HG03439 (cell line): ENCODE data around the gene GGA2.
"Not testable (repeated sequence)": the region's sequence is repeated elsewhere in the genome, so short reads cannot be mapped to it uniquely, and the experiment has no call there.

ENCODE experiments used
- ATAC-seq: cut with Tn5 transposase; IDR thresholded peaks from one replicate; pipeline ENCODE4 v1.9.1; 2021; ENCODE audit warnings: mild to moderate bottlenecking, moderate library complexity; ENCODE audit not compliant: unreplicated experiment

GGA2 gene

DNA sequence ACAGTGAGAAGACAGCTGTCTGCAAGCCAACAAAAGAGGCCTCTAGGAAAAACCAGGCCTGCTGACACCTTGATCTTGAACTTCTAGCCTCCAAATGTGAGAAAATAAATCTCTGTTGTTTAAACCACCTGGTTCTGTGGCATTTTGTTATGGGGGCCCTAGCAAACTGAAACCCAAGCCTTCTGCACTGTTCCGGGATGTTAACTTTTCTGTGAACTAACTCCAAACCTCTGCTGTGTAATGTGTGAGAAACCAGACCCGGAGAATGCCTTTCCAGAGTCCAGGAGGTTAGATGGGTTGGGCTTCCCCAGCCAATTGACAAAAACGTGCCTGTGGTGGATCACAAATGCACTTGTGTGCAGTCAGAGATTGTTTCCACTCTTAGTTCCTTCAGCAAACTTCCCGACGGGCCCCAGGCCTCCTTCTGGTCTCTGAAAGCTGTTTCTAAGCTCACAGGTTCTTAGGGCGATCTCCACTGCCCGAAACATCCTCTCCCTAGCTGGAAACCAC lies 13.6 kb upstream of the GGA2 start:
- ATAC-seq, result no peak

DNA sequence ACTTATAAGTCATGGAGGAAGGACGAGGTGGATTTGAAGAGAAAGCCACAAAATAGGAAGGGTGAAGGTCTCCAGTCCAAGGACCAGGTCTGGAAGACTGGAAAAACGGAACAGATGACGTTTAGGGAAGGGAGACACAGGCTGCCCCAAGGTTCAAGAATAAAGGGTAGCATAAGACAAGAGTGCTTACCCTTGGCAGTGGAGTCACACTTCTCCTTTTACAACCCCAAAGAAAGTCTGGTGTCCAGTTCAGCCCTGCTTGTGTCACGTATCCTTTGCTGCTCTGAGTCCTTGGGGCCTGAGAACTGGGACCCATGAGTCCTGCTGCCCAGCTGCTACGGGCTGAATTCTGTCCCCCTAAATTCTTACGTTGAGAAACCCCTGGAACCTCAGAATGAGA lies 13.0 kb upstream of the GGA2 start:
- ATAC-seq, result no peak

DNA sequence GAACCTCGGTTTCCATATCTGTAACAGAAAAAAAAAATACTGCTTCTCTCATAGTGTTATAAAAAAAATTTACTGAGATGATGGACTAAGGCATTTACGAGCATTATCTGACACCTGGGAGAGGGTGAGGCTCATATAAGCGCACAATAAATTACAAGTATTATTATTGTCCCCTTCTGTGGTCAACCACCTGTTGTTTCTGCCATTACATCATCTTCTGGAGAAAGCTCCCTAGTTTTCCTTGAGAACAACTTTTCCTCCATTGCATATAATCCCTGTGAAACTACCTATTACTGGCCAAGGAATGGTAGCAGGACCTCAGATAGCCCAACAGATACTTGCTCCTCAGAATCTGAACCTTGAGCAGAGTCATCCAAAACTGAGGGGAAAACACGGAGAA lies 11.7 kb upstream of the GGA2 start:
- ATAC-seq, result no peak

DNA sequence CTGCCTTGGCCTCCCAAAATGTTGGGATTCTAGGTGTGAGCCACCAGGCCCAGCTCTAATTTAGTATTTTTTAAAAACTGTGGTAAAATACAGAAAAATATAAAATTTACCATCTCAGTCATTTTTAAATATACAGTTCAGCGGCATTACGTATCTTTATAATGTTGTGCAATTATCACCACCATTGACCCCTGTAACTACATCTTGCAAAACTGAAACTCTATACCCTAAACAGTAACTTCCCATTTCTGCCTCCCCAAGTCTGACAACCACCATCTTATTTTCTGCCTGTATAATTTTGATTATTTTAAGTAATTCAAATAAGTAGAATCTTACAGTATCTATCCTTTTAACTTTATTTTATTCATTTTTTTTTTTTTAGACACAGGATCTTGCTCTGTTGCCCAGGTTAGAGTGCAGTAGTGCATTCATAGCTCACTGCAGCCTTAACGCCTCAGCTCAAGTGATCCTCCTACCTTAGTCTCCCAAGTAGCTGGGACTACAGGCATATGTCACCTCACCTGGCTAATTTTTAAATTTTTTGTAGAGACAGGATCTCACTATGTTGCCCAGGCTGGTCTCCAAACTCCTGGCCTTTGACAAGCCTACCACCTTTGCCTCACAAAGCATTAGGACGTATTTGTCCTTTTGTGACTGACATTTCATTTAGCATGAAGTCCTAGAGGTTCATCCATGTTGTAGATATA lies 10.9 kb upstream of the GGA2 start:
- ATAC-seq, result no peak

DNA sequence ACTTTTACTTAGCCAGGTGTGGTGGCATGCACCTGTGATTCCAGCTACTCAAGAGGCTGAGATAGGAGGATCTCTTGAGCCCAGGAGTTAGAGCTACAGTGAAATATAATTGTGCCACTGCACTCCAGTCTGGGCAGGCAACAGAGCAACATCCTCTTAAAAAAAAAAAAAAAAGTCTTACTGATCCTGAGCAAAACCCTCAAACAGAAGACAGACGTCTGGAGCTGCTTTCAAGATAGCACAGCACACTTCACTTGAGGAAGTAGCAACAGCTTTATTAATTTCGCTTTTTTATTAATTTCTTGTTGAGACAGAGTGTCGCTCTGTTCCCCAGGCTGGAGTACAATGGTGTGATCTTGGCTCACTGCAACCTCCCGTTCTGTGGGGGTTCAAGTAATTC lies 10.2 kb upstream of the GGA2 start:
- ATAC-seq, result no peak

DNA sequence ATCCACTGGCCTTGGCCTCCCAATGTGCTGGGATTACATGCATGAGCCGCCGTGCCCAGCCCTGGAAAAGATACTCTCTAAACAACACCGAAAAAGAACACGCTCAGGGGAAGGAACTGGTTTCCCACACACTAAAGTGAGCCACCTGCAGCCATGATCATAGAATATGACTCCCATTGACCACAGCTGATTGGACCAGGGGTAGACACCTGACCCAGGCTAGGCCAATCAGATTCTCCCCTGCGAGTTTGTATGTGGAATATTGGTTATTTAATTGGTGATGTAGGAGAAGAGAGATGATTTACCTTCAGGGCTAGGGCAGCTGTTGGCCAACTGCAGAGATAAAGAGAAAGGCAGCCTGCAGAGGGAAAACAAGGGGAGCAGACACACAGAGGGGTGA lies 9.0 kb upstream of the GGA2 start:
- ATAC-seq, result no peak

DNA sequence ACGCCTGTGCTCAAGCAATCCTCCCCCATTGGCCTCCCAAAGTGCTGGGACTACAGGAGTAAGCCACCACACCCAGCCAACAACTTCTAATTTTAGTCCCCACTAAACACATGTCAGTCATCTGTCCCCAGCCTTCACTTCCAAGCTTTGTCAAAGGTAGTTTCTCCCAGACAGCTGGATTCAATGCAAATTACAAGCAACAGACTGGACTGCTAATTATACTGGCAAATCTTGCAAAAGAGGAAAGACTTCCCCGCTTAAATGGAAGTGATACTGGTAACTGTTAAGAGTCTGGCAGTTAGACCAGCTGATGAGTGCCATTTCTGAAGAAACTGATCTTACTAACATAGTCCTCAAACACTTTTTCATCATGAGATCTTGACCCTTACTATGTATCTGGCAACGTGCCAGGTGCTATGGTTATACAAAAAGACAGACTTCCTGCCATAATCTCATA lies 8.2 kb upstream of the GGA2 start:
- no peak for ATAC-seq

DNA sequence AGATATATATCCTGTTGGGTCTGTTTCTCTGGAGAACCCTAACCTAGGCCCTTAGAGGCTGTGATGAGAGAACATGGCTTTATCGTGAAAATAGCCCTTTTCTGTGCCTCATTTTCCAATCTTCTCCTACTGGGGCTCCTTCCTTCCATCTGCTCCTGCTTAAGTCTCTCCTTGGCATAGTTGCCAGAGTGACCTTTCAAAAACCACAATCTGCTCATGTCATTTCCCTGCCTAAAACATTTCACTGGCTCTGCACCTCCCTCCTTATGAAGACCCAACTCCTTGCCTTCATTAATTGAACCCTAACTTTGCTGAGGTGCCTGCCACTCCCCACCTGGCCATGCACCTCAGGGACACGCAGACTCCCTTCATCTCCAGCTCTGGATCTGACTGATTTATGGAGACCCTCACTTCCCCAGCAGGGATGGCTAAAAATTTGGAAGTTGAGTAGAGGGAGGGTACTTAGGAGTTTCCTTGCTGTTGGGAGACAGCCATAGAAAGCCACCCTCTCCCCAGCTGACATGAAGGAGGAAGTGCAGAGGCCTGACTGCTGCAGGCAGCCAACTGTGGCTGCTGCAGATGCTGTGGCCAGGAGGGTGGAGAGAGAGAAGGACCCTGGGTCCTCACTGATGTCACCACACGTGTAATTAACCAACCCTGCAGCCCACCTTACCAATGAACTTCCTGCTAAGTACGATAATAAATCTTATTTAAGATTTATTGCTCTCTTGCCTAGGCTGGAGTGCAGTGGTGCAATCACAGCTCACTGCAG lies 6.3 kb upstream of the GGA2 start:
- no peak for ATAC-seq

DNA sequence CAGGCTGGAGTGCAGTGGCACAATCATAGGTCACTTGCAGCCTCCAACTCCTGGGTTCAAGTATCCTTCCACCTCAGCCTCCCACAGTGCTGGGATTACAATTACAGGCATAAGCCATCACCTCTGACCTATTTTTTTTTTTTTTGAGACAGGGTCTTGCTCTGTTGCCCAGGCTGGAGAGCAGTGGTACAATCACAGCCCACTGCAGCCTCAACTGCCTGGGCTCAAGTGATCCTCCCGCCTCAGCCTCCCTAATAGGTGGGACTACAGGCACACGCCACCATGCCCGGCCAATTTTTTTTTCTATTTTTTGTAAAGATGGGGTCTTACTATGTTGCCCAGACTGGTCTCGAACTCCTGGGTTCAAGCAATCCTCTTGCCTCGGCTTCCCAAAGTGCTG lies 5.6 kb upstream of the GGA2 start:
- no peak for ATAC-seq

DNA sequence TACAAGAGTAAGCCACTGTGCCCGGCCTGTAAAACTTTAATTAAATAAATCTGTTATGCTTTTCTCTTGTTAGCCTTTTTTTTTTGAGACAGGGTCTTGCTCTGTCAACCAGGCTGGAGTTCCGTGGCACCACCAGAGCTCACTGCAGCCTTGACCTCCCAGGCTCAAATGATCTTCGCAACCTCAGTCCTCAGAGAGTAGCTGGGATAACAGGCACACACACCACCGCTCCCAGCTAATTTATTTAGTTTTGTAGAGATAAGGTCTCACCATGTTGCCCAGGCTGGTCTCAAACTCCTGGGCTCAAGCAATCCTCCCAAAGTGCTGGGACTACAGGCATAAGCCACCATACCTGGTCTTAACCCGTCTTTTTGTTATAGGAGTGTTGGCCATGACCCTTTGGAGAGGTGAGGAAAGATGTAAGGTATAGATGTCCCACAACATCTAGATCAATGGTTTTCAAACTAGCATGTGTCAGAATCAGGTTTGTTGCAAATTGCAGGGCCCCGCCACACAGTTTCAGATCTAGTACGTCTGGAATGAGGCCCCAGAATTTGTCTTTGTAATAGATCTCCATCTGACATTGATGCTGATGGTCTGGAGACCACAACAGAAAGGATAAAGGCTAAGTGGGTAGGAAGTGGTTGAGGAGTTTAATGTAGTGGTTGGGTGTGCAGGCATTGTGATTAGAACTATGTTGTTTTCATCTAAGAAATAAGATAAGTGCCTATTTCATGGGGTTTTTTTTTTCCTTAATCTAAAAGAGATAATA lies 4.3 kb upstream of the GGA2 start:
- no peak for ATAC-seq

DNA sequence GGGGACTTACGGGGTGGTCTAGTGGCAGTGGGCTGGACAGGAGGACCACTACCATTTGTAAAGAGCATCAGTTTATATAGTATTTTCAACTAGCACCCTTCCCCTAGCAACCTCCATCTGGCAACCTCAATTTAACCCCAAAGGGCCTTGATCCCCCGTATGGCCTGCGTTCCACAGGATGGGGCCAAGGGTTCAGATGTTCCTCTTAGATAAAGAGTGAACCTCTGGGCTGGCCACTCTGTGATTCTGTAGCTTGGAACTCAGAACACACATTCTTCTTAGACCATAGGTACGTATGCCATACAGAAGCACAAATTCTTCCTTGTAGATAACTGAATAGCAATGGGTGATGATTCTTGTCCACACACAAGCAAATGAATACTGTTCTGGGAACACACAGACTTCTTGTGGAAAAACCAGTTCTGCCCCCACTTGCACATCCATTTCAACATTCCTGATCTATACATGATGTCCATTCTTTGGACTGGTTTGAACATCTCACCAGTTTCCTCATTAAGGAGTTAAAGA lies 1.9 kb upstream of the GGA2 start:
- ATAC-seq, result no peak

DNA sequence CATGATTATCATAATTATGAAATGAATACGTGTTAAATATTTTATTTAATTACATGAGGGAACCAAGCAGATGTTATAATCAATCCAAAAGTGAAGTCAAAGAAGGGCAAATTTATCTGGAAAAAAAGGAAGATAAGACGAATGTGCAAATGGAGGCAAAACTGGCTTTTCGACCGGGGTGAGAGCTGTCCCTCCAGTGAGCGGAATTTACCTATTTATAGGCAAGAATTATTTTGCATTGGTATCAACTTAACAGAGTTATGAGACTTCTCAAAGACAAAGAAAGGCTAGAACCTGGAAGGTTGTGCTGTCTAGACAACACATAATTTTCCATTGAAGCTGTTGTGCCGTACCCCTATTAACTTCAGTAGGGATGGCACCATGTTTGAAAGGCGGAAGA lies 1.4 kb upstream of the GGA2 start:
- ATAC-seq, result no peak

DNA sequence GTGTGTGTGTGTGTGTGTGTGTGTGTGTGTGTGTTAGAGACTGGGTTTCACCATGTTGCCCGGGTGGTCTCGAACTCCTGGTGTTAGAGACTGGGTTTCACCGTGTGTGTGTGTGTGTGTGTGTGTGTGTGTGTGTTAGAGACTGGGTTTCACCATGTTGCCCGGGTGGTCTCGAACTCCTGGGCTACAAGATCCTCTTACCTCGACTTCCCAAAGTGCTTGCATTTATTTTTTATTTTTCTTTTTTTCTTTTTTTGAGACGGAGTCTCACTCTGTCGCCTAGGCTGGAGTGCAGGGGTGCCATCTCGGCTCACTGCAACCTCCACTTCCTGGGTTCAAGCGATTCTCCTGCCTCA lies 599 bp upstream of the GGA2 start:
- ATAC-seq, result not testable (repeated sequence)

DNA sequence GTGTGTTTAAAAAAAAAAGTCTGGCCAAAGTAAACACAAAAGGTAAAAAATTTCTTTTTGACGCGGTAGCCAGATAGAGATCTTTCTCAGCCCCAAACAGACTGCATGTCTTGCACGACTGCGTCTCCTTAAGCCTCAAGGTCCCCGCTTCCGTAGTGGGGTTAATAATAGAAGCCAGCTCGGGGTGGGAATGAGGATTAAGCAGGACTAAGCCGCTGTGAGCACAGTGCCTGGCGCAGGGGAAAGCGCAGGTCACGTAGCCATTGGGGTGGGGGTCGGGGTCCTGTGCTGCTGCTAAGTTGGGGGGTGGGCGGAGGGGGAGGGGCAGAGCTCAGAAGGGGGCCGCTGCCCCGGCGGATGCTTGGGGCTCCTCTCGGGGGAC lies 521 bp downstream of the GGA2 start:
- peak; percentile 12 for ATAC-seq

DNA sequence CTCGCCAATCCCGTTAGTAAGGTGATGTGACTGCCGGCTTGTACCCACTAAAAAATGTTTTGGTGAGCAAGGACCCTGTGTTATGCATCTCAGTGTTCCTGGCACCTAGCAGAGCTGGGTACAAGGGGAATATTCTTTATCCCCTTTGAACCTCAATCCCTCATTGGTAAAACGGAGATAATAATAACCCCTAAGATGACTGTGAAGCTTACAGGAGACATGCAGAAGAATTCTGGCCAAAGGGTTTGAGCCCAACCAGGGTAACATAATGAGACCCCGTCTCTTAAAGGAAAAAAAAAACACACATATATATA lies 896 bp downstream of the GGA2 start:
- ATAC-seq, result no peak

DNA sequence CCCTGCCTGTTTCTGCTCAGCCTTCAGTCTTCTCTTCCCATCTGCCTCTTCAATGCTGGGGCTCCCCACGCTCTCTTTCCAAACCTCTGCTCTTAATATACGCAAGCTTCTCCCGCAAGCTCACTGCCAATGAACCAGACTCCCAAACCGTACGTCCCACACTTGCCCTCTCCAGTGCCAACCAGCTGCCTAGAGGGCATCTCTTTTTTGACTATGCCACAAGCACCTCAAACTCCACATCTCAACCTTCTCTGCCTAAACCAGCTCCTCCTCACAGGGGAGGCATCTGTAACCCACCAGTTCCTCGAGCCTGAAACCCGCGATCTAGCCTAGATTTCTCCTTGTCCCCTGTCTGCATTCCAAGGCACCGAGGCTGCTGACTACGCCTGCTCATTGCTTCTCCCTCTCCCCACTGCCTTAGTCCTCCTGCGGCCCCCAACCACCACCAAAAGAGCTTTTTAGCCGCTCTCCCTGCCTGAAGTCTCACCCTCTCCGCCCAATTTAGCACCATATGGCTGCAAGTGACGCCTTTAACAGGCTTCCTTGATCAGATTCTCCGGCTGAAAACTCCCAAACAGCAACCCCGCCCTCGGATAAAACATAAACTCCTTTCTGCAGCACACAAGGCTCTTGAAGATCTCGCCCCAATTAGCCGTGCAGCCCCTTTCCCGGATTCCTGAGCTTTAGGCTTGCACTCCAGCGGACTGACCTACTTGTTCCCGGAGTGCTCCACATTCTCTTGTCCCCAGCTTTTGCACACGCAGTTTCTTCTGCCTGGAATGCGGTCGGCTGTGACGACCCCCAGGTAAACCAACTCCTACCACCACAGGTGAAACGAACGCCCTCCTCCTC lies 1.5 kb downstream of the GGA2 start:
- ATAC-seq, result no peak

DNA sequence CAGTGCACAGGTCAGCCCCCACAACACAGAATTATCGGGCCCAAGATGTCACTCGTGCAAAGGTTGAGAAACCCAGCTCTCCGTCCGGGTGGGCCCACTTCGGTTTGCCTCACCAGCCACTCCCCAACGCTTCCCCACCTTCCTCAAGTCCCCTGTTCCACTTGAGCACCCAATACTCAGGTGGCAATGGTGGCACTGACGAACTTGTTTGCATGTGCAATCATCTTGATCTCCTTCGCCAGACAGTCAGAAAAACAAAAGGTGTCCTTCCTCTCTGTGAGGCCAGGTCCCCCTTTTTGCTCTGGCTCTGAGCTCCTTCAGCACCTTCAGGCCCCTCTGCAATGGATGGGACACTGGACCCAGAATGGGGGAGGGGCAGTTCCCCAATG lies 3.7 kb downstream of the GGA2 start:
- ATAC-seq, result no peak

DNA sequence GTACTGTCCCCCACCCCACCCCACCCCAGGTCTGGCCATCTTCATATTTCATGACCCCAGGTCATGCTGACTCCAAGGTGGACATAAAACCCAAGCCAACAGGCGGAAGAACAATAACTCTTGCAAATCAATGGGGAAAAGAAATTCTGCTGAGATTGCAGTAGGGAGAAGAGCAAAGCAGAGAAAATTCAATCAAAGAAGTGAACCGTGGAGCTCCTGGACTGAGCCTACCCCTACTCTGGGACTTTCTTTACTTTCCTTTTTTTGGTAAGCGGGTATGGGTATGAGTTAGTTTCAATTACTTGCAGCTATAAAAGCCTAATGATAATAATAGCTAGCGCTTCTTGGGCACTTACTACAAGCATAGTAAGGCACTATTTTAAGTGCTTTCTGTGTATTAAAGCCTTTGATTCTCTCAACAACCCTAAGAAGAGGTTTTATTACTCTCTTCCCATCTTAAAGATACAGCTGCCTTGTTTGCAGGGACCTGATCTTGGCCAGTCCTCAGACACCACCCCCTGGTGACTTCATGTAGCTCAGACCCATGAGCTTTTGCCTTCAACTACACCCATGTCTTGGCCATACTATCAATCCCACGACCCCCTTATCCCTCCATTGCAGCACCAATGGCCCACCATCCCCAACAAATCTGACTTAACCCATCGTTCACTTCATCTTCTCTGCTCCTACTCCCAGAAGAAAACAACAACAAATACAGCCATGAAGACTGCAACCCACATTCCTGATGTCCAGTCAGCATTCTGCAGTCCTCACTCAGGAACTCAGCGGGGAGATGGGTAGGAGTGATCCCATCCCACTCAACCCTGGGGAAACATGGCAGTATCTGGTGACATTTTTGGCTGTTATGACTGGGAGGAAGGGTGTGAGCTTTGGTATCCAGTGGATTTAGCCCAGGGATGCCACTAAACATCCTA lies 4.4 kb downstream of the GGA2 start:
- no peak for ATAC-seq

DNA sequence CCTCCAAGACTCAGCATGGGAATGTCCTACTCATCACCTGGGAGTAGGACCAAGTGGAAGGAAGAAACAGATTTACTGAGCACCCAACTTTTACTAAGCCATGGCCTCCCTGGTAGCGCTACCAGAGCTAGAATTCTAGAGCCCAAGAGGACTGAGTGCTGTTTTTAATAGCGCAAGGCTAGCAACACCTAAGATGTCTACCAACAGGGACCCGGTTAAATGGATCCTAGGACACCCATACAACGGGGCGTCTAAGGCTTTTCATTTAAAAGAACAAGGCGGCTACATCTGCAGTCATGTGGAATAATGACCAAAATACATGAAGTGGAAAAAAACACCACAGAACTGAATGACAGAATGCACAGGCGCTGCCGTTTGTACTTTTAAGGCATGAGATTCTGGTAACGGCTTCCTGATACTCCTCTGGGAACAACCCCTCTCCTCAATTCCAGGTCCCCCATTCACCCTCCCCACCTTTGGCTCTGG lies 5.1 kb downstream of the GGA2 start:
- ATAC-seq, result no peak
